Stomach (tissue), 9 donors: ENCODE data around the gene THSD7A. TPM values are rescaled to one million over a fixed set of nuclear protein-coding genes. Genes with fewer than 3 reads are reported as not detected.

Experiments used
- DNase-seq, 2 donors: peaks; one replicate each; pipeline versions ENCODE4 v3.0.0 to v3.0.0-alpha.2; 2013 to 2019
- H3K27ac ChIP-seq, 5 donors: fragments of 200-600 bp in 4 of 5; sonication (generic) in 4 of 5; one replicate each; pipeline ENCODE4 v1.5.1; 2013 to 2019; ENCODE audit warnings: mild to moderate bottlenecking in 1 of 5, moderate library complexity in 1 of 5
- H3K27me3 ChIP-seq, 3 donors: fragments of 200-600 bp; sonication (generic); one replicate each; pipeline ENCODE4 v1.5.1; 2017 to 2019; ENCODE audit warnings: mixed run types in 1 of 3
- H3K36me3 ChIP-seq, 4 donors: fragments of 200-600 bp; sonication (generic); 1 replicate in 3 of 4; 2 replicates in 1 of 4; pipeline ENCODE4 v1.5.1; 2016 to 2019
- H3K4me1 ChIP-seq, 4 donors: fragments of 200-600 bp; sonication (generic); one replicate each; pipeline ENCODE4 v1.5.1; 2016 to 2019
- H3K4me3 ChIP-seq, 4 donors: fragments of 200-600 bp; sonication (generic) in 3 of 4; one replicate each; pipeline ENCODE4 v1.5.1; 2016 to 2019; ENCODE audit warnings: mild to moderate bottlenecking in 1 of 4
- H3K9me3 ChIP-seq, 4 donors: fragments of 200-600 bp; sonication (generic); one replicate each; pipeline ENCODE4 v1.5.1; 2016 to 2019
- EP300 ChIP-seq: sonication (generic); formaldehyde crosslinking; IDR thresholded peaks from one replicate; pipeline ENCODE4 v1.6.1; 2017; ENCODE audit warnings: antibody characterized with exemption
- POLR2A ChIP-seq, 4 donors: fragments of 450-650 bp; IDR thresholded peaks; one replicate each; pipeline ENCODE4 v1.6.1; 2016; ENCODE audit warnings: antibody characterized with exemption in 4 of 4, control low read depth in 2 of 4, mild to moderate bottlenecking in 1 of 4, moderate library complexity in 1 of 4
- POLR2AphosphoS5 ChIP-seq, 3 donors: sonication (generic); formaldehyde crosslinking; IDR thresholded peaks; one replicate each; pipeline ENCODE4 v1.6.1; 2016; ENCODE audit warnings: antibody characterized with exemption in 3 of 3
- WGBS, 5 donors: extraction: QIAGEN DNeasy Blood & Tissue Kit in 3 of 5; methylation state at CpG; one replicate each; pipeline versions ENCODE4 v1.1.5 to v1.1.7; 2013 to 2018; 5-methylcytosine and 5-hydroxymethylcytosine counted together
- intact Hi-C: fragments of 100-400 bp; cut with DNase I; formaldehyde crosslinking; loops from one replicate; pipeline ENCODE4 v1.15.1; 2023; ENCODE audit warnings: low total_unique reads
- polyA plus RNA-seq, 3 donors: library from polyadenylated mRNA; stranded (reverse); fragments of 200-250 nt; gene quantifications; one replicate each; pipeline ENCODE4 v1.2.3, GENCODE V29; 2013
- total RNA-seq, 5 donors: library from RNA; depleted of rRNA; stranded (reverse); fragments of >200 nt; gene quantifications; one replicate each; pipeline versions ENCODE4 v1.1.0 to v1.2.3, GENCODE V29; 2014 to 2016
- TF ChIP-seq, protein P1 (sequence below), 7 experiments: fragments of 450-650 bp in 4 of 7; fragments of 200-600 bp in 3 of 7; sonication (generic) in 3 of 7; IDR thresholded peaks; one replicate each; pipeline ENCODE4 v1.5.1; 2016 to 2019; ENCODE audit warnings: antibody characterized with exemption in 7 of 7, control low read depth in 2 of 7, mild to moderate bottlenecking in 1 of 7
- donor health status: healthy with polysubstance abuse.
- donor health status: Bipolar disorder and iron deficiency.
- donor health status: healthy.

THSD7A gene
- total and polyA plus RNA-seq, 8 donors, result 0.06 to 13.2 (median 0.46) TPM; not detected in 1

DNA sequence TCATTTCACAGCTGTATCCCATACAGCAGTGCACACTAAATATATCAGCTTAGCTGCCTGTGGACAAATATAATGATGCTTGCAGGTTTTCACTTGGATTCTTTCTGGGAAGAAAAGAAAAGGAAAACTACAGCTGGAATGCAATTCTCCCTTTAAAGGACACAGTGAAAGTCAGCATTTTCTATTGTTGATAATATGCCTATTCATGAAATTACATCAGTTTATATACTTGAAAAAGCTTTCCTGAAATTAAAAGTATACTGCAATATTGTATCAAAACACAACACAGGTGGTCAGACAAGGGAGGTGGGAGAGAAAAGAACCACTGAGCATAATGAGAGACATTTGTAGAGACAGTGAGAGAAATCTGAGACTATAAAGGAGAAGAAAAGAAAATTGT, 20.3 kb downstream of the THSD7A start:
- intact Hi-C loops, result no loop called here
- Histone ChIP-seq H3K9me3 (no peaks in the 10 kb centered on the region), H3K36me3 (no peaks in the 10 kb centered on the region), H3K4me1 (no peaks in the 10 kb centered on the region), H3K27ac (no peak overlapping the region), H3K27me3 (no peaks in the 10 kb centered on the region), H3K4me3 (no peak overlapping the region)
- TF ChIP-seq POLR2AphosphoS5 (IDR thresholded peaks at IDR 0.05) (no peak), EP300 (no peak), POLR2A (IDR thresholded peaks at IDR 0.05) (no peak)
- TF ChIP-seq, protein P1, sequence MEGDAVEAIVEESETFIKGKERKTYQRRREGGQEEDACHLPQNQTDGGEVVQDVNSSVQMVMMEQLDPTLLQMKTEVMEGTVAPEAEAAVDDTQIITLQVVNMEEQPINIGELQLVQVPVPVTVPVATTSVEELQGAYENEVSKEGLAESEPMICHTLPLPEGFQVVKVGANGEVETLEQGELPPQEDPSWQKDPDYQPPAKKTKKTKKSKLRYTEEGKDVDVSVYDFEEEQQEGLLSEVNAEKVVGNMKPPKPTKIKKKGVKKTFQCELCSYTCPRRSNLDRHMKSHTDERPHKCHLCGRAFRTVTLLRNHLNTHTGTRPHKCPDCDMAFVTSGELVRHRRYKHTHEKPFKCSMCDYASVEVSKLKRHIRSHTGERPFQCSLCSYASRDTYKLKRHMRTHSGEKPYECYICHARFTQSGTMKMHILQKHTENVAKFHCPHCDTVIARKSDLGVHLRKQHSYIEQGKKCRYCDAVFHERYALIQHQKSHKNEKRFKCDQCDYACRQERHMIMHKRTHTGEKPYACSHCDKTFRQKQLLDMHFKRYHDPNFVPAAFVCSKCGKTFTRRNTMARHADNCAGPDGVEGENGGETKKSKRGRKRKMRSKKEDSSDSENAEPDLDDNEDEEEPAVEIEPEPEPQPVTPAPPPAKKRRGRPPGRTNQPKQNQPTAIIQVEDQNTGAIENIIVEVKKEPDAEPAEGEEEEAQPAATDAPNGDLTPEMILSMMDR (IDR thresholded peaks at IDR 0.05), result no peak
- DNase-seq, result no peak

DNA sequence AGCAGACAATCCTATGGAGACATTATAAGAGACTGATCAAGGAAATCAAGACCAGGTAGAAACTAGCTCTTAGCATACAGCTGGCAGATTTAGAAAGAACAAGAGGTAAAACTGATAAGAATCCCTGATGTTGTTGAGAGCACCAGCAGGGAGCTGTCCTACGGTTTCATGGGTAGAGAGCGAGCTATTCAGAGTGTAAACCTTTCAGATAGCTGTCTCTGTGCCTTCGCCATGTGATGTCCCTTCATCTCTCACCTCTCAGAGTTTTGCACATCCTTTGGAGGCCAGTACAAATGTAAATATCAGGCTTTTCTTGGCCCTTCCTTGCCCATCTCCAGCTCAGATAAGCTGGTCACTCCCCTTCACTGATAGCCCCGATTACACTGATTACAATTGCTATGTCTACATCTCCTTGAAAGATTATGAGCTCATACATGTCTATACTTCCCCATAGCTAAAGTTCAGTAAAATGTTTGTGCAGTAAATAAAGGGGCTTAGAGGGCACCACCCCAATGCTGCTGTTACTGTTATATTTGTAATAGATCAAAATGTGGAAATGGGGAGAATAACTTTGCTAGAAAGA, 21.9 kb downstream of the THSD7A start:
- Histone ChIP-seq H3K4me1 (no peaks in the 10 kb centered on the region), H3K9me3 (no peaks in the 10 kb centered on the region), H3K36me3 (no peaks in the 10 kb centered on the region), H3K27ac (no peak overlapping the region), H3K4me3 (no peak overlapping the region), H3K27me3 (no peaks in the 10 kb centered on the region)
- intact Hi-C loops, result no loop called here
- DNase-seq, result no peak
- TF ChIP-seq, protein P1 (IDR thresholded peaks at IDR 0.05), result no peak
- no peak for TF ChIP-seq POLR2AphosphoS5 (IDR thresholded peaks at IDR 0.05)
- no peak for TF ChIP-seq POLR2A (IDR thresholded peaks at IDR 0.05)
- TF ChIP-seq EP300, result no peak
- 70 to 78% (median 72%) methylated on average over 4 of the region's 4 CpGs for WGBS, 5 donors

DNA sequence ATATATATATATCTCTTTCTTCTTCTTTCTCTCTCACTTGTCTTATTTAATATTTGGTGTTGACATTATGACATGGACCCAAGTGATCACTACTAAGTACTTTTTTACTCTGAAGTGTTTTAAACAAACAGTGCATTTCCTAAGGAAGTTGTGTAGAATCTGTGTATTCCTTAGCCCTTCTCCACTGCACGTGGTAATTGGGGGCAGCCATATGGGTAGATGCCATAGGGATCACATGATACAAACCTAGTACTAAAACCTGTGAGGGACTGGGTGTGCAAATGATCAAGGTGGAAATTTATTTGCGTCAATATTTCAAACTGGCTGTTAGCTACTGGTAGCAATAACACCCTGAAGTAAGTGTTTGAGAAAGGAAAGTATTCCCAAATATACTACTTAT, 25.0 kb downstream of the THSD7A start:
- H3K36me3 ChIP-seq, result no peaks in the 10 kb centered on the region
- 70 to 78% (median 70%) methylated on average over 2 of the region's 2 CpGs for WGBS, 5 donors
- no peak for TF ChIP-seq POLR2AphosphoS5 (IDR thresholded peaks at IDR 0.05)
- TF ChIP-seq, protein P1 (IDR thresholded peaks at IDR 0.05), result no peak
- TF ChIP-seq EP300, result no peak
- no peak for TF ChIP-seq POLR2A (IDR thresholded peaks at IDR 0.05)
- H3K4me3 ChIP-seq, result no peak overlapping the region
- H3K27me3 ChIP-seq, result no peaks in the 10 kb centered on the region
- intact Hi-C loops, result no loop called here
- no peaks in the 10 kb centered on the region for H3K9me3 ChIP-seq
- H3K4me1 ChIP-seq, result no peaks in the 10 kb centered on the region
- DNase-seq, result no peak
- H3K27ac ChIP-seq, result no peak overlapping the region

DNA sequence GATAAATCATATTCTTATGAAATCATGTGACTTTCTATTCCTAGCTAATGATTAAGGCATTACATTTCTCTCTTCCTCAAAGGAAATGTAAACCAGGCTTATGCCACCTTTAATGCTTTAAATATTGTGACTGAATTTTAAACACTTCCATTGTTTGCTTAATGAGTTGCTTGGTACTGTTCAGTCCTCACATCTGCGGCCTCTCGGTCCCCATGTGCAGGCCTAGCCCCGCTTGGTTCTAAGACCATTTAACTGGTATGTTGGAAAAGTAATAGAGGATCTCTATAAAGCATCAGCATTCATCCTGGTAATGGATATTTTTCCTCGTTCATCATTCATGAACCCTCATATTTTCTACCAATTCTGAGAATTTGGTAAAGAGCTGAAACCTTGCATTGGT, 27.4 kb downstream of the THSD7A start:
- Histone ChIP-seq H3K4me3 (no peak overlapping the region), H3K9me3 (no peaks in the 10 kb centered on the region), H3K4me1 (no peaks in the 10 kb centered on the region), H3K36me3 (no peaks in the 10 kb centered on the region), H3K27ac (no peak overlapping the region), H3K27me3 (no peaks in the 10 kb centered on the region)
- intact Hi-C loops, result no loop called here
- no peak for DNase-seq
- TF ChIP-seq POLR2AphosphoS5 (IDR thresholded peaks at IDR 0.05) (no peak), EP300 (no peak), POLR2A (IDR thresholded peaks at IDR 0.05) (no peak)
- TF ChIP-seq, protein P1 (IDR thresholded peaks at IDR 0.05), result no peak
- 79 to 95% (median 90%) methylated on average over 4 of the region's 4 CpGs for WGBS, 5 donors
